GM12892 (cell line): Measurements from ENCODE around the gene ANKDD1B.
"Not testable (repeated sequence)": the region's sequence is repeated elsewhere in the genome, so short reads cannot be mapped to it uniquely, and the experiment has no call there.

Experiments
- DNase-seq: peaks from one replicate; pipeline ENCODE4 v3.0.0; 2011; ENCODE audit not compliant: insufficient read length
- FAIRE-seq: peaks from 2 replicates; lab custom pipeline; 2011; peaks lifted over from hg19 to GRCh38; lab: Jason Lieb, UNC
- POLR2A ChIP-seq: IDR thresholded peaks from 2 replicates; pipeline ENCODE4 v1.6.1; 2011; ENCODE audit warnings: low read depth, low read length, control low read depth
- POLR2AphosphoS5 ChIP-seq: IDR thresholded peaks from 2 replicates; pipeline ENCODE4 v1.6.1; 2011; ENCODE audit warnings: low read depth, low read length, control low read depth
- TAF1 ChIP-seq: IDR thresholded peaks from 2 replicates; pipeline ENCODE4 v1.6.1; 2011; ENCODE audit warnings: low read depth, mild to moderate bottlenecking, control low read depth, low read length, borderline replicate concordance

Gene ANKDD1B

DNA sequence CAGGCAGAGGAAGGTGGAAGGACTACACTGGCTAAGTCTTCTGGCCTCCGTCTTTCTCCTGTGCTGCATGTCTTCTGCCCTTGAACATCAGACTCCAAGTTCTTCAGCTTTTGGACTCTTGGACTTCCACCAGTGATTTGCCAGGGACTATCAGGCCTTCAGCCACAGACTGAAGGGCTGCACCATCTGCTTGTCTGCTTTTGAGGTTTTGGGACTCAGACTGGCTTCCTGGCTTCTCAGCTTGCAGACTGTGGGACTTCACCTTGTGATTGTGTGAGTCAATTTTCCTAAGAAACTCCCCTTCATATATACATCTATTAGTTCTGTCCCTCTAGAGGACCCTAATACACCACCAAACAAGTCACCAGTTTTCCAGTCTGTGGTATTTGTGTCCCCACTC is 9.7 kb upstream of the ANKDD1B start:
- TF ChIP-seq POLR2A, result no peak
- TF ChIP-seq POLR2AphosphoS5, result no peak
- no peak for TF ChIP-seq TAF1
- no peak for FAIRE-seq

GRCh38 chr5:75601996-75602395 is 9.3 kb upstream of the ANKDD1B start:
- DNase-seq (no peak), FAIRE-seq (no peak)
- no peak for TF ChIP-seq POLR2AphosphoS5
- TF ChIP-seq TAF1, result no peak
- TF ChIP-seq POLR2A, result no peak

More for the DNA sequence above, 9.7 kb upstream of the ANKDD1B start:
- no peak for DNase-seq

GRCh38 chr5:75603371-75603770 is 7.9 kb upstream of the ANKDD1B start:
- TF ChIP-seq POLR2A (no peak), TAF1 (no peak), POLR2AphosphoS5 (no peak)
- DNase-seq (no peak), FAIRE-seq (no peak)

- no peak for TF ChIP-seq POLR2A
- no peak for TF ChIP-seq POLR2AphosphoS5
- TF ChIP-seq TAF1, result no peak
- no peak for FAIRE-seq
- DNase-seq, result no peak
Observed at GRCh38 chr5:75603821-75604220, 7.4 kb upstream of the ANKDD1B start.

DNA sequence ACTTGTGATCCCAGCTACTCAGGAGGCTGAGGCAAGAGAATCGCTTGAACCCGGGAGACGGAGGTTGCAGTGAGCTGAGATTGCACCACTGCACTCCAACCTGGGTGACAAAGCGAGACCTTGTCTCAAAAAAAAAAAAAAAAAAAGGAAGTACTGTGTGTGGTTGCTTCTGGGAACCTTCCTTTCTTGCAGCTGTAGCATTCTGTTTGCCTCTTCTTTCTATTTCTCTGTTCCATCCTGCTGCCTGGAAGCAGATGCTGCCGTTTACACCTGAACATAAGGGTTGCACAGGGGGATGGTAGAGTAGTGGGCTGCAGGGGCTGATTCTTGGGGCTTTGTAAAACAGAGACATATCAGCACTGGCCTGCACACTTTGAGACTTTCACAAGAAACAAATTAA is 3.9 kb upstream of the ANKDD1B start:
- DNase-seq, FAIRE-seq: not testable (repeated sequence)

DNA sequence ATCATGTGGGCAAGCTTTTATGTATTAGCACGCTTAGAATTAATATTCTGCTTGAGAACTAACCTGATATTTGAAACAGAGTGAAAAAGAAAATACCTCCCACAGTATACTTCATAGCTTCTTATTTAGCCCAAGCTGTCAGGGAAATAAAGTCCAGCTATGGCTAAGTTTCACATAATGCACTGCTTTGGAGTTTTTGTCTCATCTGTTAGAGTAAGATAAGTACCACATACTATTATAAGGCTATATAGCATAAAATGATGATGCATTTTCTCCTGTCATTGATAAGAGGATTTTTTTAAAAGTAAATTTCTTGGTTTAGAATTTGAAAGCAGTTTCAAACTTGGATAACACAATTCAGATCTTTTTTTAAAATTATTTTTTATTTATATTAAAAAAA is 2.4 kb upstream of the ANKDD1B start:
- no peak for FAIRE-seq

GRCh38 chr5:75610201-75610600 is 1.1 kb upstream of the ANKDD1B start:
- TF ChIP-seq POLR2A, result no peak
- no peak for TF ChIP-seq TAF1
- no peak for TF ChIP-seq POLR2AphosphoS5
- FAIRE-seq, result no peak
- no peak for DNase-seq

More for the DNA sequence above, 2.4 kb upstream of the ANKDD1B start:
- TF ChIP-seq TAF1, result no peak
- TF ChIP-seq POLR2A, result no peak
- TF ChIP-seq POLR2AphosphoS5, result no peak
- DNase-seq, result no peak

- not testable (repeated sequence) for FAIRE-seq, DNase-seq
Observed at GRCh38 chr5:75610859-75611310, 368 bp upstream of the ANKDD1B start.

DNA sequence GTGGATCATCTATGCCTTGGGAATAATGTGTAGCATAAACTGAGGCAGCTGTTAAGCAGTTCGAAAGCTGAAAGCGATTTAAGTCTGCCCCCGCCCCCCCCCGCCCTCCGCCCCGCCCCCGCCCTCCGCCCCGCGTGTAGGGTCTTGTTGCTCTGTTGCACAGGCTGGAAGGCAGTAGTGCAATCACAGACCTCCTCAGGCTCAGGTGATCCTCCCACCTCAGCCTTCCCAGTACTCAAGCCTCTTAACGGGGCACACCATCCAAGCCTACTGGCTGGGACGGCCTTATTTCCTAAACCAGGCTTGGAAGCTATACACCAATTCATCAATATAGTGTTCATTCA is 945 bp downstream of the ANKDD1B start:
- no peak for FAIRE-seq
- DNase-seq, result no peak
- no peak for TF ChIP-seq POLR2A
- TF ChIP-seq POLR2AphosphoS5, result no peak
- TF ChIP-seq TAF1, result no peak

DNA sequence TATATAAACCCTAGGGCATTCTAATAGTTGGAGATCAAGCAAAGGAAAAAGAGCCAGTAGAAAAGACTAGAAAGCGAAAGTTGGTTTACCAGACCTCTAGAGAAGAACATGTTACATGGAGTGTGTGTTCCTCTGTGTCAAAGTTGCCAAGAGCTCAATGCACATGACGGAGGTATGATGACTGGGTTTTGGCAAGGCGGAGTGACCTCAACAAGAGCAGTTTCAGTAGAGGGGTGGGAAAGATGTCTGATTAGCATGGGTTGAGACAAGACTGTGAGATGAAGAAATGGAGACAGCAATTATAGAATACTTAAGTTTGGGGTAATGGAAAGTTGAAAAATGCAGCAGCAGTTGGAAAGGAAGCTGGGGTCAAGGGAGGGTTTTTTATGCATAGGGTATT is 1.6 kb downstream of the ANKDD1B start:
- no peak for DNase-seq
- TF ChIP-seq POLR2AphosphoS5, result no peak
- TF ChIP-seq TAF1, result no peak
- no peak for TF ChIP-seq POLR2A
- no peak for FAIRE-seq

GRCh38 chr5:75614176-75614575 is 2.9 kb downstream of the ANKDD1B start:
- DNase-seq (no peak), FAIRE-seq (no peak)
- TF ChIP-seq TAF1, result no peak

DNA sequence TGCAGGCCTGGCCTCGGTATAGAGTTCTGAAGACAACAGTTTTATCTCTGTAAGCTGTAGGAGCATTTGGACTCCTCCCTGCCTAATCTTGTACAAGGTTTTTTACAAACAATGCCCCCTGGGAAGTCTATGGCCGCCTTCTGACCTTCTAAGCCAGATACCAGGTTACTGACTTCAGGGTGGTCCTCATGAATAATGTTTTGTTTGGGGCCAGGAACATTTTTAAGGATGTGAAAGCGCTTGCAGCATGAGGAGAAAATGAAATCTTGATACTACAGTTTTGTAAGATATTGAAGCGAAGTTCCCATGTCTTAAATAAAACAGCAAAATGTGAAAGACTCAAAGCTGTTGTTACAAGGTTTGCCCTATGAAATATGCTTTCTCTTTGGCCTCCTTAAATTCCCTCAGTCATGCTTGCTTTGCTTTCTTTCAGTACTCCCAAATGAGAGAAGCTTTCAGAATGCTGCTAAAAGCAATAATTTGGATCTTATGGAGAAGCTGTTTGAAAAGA is 5.2 kb downstream of the ANKDD1B start:
- TF ChIP-seq POLR2AphosphoS5, result no peak
- no peak for TF ChIP-seq TAF1
- TF ChIP-seq POLR2A, result no peak
- FAIRE-seq, result no peak
- no peak for DNase-seq

- FAIRE-seq (no peak), DNase-seq (no peak)
- TF ChIP-seq POLR2AphosphoS5, result no peak
- no peak for TF ChIP-seq TAF1
- TF ChIP-seq POLR2A, result no peak
Observed at GRCh38 chr5:75616971-75617621, 5.8 kb downstream of the ANKDD1B start.

DNA sequence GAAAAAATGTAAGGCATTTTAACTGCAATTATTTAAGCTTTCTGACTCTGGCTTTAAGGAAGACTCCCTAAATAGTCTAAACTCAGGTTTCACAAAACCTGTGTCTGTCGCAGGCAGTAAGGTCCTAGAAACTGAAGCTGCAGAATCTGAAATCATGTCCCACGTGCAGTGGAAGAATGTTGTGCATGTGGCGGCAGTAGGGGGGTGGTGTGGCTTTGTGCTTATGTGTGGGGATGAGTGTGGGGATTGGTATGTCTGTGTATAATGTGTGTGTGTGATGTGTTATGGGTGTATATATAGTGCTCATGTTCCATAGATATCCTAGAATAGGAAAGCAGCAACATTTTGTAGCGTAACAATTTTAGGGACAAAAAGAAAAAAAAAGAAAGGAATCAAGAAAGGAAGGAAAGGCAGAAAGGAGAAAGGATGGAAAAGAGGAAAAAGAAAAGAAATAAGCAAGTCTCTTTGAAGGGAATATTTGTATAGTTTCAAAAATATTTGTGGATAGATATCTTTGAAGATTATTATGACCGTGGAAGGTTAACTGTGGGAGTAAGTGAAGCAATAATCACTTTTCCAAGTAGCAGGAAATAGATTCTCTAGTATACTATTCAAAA is 6.6 kb downstream of the ANKDD1B start:
- no peak for TF ChIP-seq POLR2AphosphoS5
- no peak for TF ChIP-seq TAF1
- no peak for DNase-seq
- FAIRE-seq, result no peak
